HK-2 (cell line): ENCODE results near the gene IL23R.

Experiments
- DNase-seq: peaks from one replicate; pipeline ENCODE4 v3.0.0-alpha.2; 2018; ENCODE audit not compliant: unreplicated experiment

The IL23R gene

DNA sequence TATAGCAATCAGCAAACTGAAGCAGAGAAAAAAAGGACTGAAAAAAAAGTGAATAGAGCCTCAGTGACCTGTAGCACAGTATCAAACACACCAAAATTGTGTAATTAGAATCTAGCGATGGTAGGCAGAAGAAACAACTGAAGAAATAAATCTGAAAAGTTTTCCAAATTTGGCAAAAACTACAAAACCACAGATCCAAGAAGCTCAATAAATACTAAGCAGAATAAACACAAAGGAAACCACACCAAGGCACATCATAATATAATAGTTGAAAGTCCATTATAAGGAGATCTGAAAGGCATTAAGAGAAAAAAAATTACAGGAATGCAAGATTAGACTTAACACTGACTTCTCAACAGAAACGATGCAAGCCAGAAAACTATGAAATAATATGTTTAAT lies 134.3 kb downstream of the IL23R start:
- DNase-seq: no peak

DNA sequence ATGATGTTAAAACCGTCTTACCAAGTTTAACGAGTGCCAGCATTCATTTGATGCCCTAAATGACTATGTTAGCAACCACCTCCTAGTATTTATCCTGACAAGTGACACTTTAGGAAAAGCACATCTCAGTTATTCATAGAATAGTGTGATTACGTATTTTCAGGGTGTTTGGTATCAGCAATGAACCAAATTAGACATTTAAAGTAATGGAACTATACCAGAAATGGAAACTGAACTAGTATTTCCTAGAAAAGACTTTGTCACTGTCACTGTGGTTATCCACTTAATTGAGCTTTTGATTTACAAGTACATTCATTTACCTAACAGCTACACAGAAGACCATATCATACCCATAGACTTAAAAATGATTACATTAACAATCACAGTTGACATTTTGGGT lies 137.8 kb downstream of the IL23R start:
- DNase-seq: no peak

DNA sequence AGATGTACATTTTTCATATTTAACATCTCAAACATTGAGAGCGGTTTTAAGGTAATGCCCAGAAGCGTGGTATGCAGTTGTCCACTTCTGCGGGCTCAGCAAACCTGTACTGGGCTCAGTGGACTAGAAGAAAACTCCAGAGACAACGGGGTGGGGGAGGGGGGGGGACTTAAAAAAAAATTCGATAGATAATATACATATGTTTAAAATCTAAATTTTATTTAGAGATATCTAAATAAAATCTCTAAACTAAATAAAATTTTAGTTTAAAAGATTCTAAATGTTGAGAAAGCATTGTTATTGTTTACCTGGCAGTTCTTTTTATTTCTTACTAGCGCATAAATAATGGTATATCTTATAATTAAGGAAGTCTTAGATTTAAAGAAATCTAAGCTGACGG lies 140.3 kb downstream of the IL23R start:
- DNase-seq: no peak

DNA sequence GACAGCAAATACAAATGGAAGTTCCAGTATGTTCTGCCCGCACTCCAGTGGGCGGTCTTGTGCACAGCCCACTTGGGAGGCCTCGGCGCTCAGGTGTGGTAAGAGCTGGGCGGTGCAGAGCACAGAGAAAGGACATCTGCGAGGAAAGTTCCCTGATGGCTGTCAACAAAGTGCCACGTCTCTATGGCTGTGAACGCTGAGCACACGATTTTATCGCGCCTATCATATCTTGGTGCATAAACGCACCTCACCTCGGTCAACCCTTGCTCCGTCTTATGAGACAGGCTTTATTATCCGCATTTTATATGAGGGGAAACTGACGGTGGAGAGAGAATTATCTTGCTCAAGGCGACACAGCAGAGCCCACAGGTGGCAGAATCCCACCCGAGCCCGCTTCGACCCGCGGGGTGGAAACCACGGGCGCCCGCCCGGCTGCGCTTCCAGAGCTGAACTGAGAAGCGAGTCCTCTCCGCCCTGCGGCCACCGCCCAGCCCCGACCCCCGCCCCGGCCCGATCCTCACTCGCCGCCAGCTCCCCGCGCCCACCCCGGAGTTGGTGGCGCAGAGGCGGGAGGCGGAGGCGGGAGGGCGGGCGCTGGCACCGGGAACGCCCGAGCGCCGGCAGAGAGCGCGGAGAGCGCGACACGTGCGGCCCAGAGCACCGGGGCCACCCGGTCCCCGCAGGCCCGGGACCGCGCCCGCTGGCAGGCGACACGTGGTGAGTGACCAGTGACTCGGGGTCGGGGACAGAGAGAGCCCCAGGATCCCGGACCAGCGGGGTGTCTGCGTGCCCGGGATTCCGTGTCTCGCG lies 141.2 kb downstream of the IL23R start, which contains the start of gene IL12RB2:
Gene IL12RB2, plus strand, starts transcription at position 623 of the 810 bp plus-strand sequence. CDS start 12,496 bp downstream, outside the sequence.
- DNase-seq: no peak

DNA sequence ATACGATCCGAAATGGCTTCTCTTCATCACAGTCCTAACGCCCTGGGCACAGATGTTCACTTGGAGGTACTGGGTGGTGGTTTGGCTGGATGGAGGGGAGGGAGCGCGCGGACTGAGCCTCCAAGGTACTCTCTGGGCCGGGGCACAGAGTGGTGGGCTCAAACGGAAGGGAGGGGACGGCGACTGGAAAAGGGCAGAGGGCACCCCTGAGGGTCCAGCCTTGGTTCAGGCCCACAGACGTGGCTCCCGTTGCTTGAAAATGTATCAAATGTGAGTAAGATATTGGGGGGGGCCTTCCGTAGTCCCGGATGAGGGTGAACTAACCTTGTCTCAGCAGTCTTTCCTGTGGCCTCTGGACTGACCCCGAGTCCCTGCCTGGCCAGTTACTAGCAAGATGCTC lies 141.9 kb downstream of the IL23R start:
- no peak for DNase-seq
